Measurements from ENCODE around the gene TMEM238.

Gene TMEM238

DNA sequence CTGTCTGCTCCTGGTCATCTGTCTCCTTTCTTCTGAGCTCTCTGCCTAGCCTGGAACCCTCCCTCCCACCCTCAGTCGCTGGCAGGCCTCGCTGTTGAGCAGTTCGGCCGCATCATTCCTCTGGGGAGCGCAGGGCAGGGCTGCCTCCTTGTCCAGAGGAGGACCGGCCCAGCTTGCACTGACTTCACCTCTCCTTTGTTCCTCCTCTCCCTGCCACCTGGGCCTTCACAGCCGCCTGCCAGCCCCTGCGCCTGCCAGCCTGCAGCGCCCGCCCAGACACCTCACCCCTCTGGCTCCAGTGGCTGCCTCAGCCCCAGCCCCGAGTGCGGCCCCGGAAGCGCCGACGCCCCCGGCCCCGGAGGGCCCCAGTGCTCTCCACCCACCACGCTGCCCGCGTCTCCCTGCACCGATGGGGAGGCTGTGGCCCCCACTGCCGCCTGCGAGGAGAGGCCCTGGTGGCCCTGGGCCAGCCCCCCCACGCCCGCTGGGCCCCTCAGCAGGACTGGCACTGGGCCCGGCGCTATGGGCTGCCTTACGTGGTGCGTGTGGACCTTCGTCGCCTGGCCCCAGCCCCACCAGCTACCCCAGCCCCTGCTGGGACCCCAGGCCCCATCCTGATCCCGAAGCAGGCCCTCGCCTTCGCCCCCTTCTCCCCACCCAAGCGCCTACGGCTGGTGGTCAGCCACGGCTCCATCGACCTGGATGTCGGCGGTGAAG, 37.2 kb downstream of the TMEM238 start:
- TF ChIP-seq GATA3 (IDR thresholded peaks at IDR 0.05; ENCODE audit: low read depth, low read length), result no peak

GRCh38 chr19:55345818-55346724, 38.0 kb downstream of the TMEM238 start:
- TF ChIP-seq GATA2 (IDR thresholded peaks at IDR 0.05; ENCODE audit: low read depth, low read length) (no peak), GATA3 (IDR thresholded peaks at IDR 0.05; ENCODE audit: low read depth, low read length) (no peak)

DNA sequence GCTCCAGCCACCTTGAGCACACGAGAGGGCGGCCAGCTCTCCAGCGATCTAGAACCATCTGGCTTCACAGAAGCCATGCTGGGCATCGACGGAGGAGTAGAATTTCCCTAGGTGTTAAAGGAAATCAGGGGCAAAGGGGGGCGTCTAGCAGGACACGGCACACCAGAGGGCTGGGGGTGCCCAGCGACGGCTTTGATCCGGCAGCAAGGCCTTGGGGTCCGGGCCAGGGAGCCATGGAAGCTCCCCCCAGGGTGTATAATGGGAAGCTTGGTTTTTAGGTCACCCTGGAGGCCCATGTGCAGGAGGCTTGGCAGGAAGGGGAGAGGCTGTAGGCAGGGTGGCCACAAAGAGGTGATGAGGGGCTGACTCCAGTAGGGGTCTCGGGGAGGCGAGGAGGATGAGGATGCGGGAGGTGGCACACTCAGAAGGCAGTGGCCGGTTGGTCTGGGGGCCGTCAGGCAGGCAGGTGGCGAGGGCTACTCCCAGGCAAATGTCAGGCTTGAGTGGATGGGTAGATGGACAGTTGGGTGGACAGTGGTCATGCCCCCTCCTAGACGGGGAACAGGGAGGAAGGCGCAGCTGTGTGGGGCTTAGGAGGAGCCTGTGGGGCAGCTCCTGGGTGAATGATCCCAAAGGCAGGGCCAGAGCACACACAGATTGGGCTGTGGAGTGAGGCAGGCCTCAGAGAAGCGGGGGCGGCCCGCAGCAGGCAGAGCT, 38.8 kb downstream of the TMEM238 start:
- no peak for TF ChIP-seq GATA2 (IDR thresholded peaks at IDR 0.05; ENCODE audit: low read depth, low read length)
- no peak for TF ChIP-seq GATA3 (IDR thresholded peaks at IDR 0.05; ENCODE audit: low read depth, low read length)

DNA sequence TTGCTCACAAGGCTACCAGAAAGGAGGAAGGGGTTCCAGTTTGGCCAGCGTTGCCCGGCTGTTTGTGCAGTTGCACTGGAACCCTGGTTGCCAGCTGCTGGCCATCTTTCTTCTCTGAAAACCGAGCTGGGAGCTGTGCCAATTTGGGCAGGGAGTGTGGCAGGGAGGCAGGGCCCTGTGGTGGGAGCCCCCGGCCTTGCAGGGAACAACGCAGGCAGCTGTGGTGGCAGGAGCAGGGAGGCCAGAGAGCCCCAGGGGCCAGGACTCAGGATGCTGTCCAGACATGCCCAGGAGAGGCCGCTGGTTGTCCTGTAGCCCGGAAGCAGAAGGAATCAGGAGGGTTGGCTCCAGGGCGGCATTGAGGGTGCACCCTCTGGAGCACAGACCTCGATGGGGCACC, 39.6 kb downstream of the TMEM238 start:
- no peak for TF ChIP-seq GATA3 (IDR thresholded peaks at IDR 0.05; ENCODE audit: low read depth, low read length)
- TF ChIP-seq GATA2 (IDR thresholded peaks at IDR 0.05; ENCODE audit: low read depth, low read length), result no peak

- no peak for TF ChIP-seq GATA2 (IDR thresholded peaks at IDR 0.05; ENCODE audit: low read depth, low read length)
- TF ChIP-seq GATA3 (IDR thresholded peaks at IDR 0.05; ENCODE audit: low read depth, low read length), result no peak
Measured at GRCh38 chr19:55341595-55342531, 42.2 kb downstream of the TMEM238 start.

DNA sequence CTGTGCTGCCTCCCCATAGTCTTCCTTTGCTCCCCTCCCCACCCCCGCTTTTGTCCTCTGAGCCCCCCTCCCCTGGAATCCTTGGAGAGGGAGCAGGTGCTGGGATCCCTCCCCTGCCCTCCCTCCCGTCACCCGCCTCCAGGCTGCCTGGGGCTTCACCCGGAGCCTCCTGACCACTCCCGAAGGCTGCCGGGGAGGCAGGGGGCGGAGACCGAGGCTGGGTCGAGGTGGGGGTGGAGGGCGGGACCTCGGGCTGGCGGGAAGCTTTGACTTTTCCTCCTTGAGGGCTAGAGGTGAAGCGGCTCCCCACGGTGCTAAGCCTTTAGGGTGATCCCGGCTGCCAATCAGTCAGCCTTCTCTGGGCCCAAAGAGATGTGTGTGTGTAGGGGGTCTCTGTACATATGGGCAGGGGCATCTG, 42.9 kb downstream of the TMEM238 start:
- TF ChIP-seq GATA2 (IDR thresholded peaks at IDR 0.05; ENCODE audit: low read depth, low read length) (no peak), GATA3 (IDR thresholded peaks at IDR 0.05; ENCODE audit: low read depth, low read length) (no peak)

GRCh38 chr19:55340784-55341147, 43.3 kb downstream of the TMEM238 start:
- no peak for TF ChIP-seq GATA2 (IDR thresholded peaks at IDR 0.05; ENCODE audit: low read depth, low read length)
- no peak for TF ChIP-seq GATA3 (IDR thresholded peaks at IDR 0.05; ENCODE audit: low read depth, low read length)

DNA sequence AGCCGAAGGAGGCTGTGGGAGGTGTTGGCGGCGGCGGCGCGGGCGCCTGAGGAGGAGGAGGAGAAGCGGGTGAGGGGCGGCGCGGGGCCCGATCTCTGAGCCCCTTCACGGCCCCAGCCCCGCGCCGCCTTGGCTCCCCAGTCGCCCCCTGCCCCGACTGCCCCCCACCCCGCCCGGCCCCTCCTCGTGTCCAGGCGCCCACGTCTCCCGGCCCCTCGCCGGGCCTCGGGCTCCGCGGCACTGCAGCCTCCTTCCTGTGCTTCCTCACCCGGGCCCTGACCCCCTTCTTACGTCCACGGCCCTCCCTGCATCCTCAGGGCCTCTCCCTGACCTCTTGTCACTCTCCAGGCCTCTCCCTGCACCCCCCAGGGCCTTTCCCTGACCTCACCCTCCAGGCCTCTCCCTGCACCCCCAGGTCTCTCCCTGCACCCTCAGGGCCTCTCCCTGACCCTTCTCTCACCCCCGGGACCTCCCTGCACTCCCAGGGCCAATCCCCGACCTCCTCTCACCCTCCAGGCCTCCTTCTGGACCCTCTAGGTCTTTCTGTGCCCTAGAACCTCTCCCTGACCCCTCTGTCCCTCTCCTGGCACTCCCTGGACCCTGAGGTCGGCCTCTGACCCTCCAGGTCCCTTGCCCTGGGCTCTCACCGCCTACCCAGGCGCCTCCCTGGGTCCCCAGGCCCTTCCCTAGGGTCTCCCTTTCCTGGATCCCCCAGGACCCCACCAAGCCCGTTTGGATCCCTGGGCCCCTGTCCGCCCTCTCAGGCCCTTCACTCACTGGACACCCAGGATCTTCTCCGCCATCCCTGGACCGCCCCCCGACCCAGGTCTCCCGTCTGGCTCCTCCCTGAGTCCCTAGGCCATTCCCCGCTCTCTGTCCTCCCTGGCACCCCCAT, 44.0 kb downstream of the TMEM238 start:
- TF ChIP-seq GATA3 (IDR thresholded peaks at IDR 0.05; ENCODE audit: low read depth, low read length), result no peak
- TF ChIP-seq GATA2 (IDR thresholded peaks at IDR 0.05; ENCODE audit: low read depth, low read length), result no peak; the same call in 1 of the 2 replicates

- TF ChIP-seq GATA3 (IDR thresholded peaks at IDR 0.05; ENCODE audit: low read depth, low read length) (no peak), GATA2 (IDR thresholded peaks at IDR 0.05; ENCODE audit: low read depth, low read length) (peak; percentile 76)
Measured at GRCh38 chr19:55339105-55339888, 44.8 kb downstream of the TMEM238 start, which contains the start of gene KMT5C. TSS of gene KMT5C (plus strand) at chr19:55339876. CDS start at chr19:55341937, 2,061 bp downstream.

DNA sequence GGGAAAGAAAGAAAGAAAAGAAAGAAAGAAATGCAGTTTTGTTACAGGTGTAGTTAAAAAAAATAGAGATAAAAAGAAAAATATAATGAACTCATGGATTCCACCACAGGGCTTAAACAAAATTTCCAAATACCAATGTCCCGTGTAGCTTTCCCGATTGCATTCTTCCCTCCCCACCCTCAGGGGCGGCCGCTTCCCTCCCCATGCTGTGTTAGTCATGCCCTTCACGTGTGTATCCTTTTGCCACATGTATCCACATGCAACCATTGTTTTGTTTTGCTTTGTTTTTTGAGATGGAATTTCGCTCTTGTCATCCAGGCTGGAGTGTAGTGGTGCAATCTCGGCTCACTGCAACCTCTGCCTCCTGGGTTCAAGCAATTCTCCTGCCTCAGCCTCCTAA, 48.0 kb downstream of the TMEM238 start:
- TF ChIP-seq GATA3 (IDR thresholded peaks at IDR 0.05; ENCODE audit: low read depth, low read length), result no peak
- TF ChIP-seq GATA2 (IDR thresholded peaks at IDR 0.05; ENCODE audit: low read depth, low read length), result no peak

DNA sequence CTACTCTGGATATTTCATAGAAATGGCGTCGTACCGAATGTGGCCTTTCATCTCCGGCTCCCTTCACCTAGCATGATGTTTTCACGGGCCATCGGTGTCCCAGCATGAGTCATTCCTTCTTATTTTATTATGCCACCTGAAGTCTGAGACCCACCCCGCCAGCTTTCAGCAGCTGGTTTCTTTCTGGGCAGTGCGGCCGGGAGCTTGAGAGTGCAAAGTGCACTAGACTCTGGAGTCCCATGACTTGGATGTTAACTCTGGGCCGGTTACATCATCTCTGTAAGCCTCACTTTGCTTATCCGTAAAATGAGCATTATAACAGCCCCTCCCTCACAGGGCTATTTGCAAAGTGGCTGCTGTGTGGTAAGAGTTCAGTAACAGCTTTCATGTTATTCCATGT, 50.2 kb downstream of the TMEM238 start:
- TF ChIP-seq GATA2 (IDR thresholded peaks at IDR 0.05; ENCODE audit: low read depth, low read length) (no peak), GATA3 (IDR thresholded peaks at IDR 0.05; ENCODE audit: low read depth, low read length) (no peak)
